HG02623 (cell line): Measurements from ENCODE around the gene SEPTIN10.

ENCODE experiments used
- ATAC-seq: cut with Tn5 transposase; IDR thresholded peaks from one replicate; pipeline ENCODE4 v1.9.1; 2021; ENCODE audit warnings: moderate library complexity; ENCODE audit not compliant: unreplicated experiment

Gene SEPTIN10

GRCh38 chr2:109526442-109526970 lies 87.3 kb downstream of the SEPTIN10 start:
- ATAC-seq: no peak

- no peak for ATAC-seq
Observed at GRCh38 chr2:109525836-109526235, 87.9 kb downstream of the SEPTIN10 start.

- ATAC-seq: no peak
Observed at GRCh38 chr2:109523536-109524361, 90.0 kb downstream of the SEPTIN10 start.

GRCh38 chr2:109523121-109523520 lies 90.6 kb downstream of the SEPTIN10 start:
- no peak for ATAC-seq

GRCh38 chr2:109522063-109522374 lies 91.7 kb downstream of the SEPTIN10 start:
- ATAC-seq: no peak

GRCh38 chr2:109521233-109522062 lies 92.3 kb downstream of the SEPTIN10 start:
- ATAC-seq: no peak

GRCh38 chr2:109519513-109519912 lies 94.3 kb downstream of the SEPTIN10 start:
- no peak for ATAC-seq

GRCh38 chr2:109517118-109517889 lies 96.5 kb downstream of the SEPTIN10 start:
- ATAC-seq: no peak

- ATAC-seq: no peak
Observed at GRCh38 chr2:109516445-109517117, 97.2 kb downstream of the SEPTIN10 start.

- no peak for ATAC-seq
Observed at GRCh38 chr2:109514857-109515256, 98.9 kb downstream of the SEPTIN10 start.

GRCh38 chr2:109513749-109514588 lies 99.8 kb downstream of the SEPTIN10 start:
- peak; percentile 62 for ATAC-seq

- ATAC-seq: no peak
Observed at GRCh38 chr2:109513230-109513629, 100.5 kb downstream of the SEPTIN10 start.

GRCh38 chr2:109512076-109512475 lies 101.7 kb downstream of the SEPTIN10 start:
- no peak for ATAC-seq

- ATAC-seq: no peak
Observed at GRCh38 chr2:109511168-109511567, 102.6 kb downstream of the SEPTIN10 start.

- peak; percentile 28 for ATAC-seq
Observed at GRCh38 chr2:109510136-109511028, 103.4 kb downstream of the SEPTIN10 start.

- ATAC-seq: no peak
Observed at GRCh38 chr2:109508556-109508955, 105.2 kb downstream of the SEPTIN10 start.

- no peak for ATAC-seq
Observed at GRCh38 chr2:109507828-109508227, 105.9 kb downstream of the SEPTIN10 start.

- no peak for ATAC-seq
Observed at GRCh38 chr2:109507217-109507616, 106.5 kb downstream of the SEPTIN10 start.

GRCh38 chr2:109503191-109503590 lies 110.6 kb downstream of the SEPTIN10 start:
- ATAC-seq: no peak
